GM18907 (cell line): Measurements from ENCODE around the gene LZTR1.
A peak's percentile ranks its signal among the peaks of the same experiment; 100 is the strongest.
"Not testable (repeated sequence)": the region's sequence is repeated elsewhere in the genome, so short reads cannot be mapped to it uniquely, and the experiment has no call there.

Source experiments
- ATAC-seq: cut with Tn5 transposase; IDR thresholded peaks from one replicate; pipeline ENCODE4 v1.9.1; 2021; ENCODE audit warnings: mild to moderate bottlenecking, moderate library complexity; ENCODE audit not compliant: unreplicated experiment

LZTR1 gene

DNA sequence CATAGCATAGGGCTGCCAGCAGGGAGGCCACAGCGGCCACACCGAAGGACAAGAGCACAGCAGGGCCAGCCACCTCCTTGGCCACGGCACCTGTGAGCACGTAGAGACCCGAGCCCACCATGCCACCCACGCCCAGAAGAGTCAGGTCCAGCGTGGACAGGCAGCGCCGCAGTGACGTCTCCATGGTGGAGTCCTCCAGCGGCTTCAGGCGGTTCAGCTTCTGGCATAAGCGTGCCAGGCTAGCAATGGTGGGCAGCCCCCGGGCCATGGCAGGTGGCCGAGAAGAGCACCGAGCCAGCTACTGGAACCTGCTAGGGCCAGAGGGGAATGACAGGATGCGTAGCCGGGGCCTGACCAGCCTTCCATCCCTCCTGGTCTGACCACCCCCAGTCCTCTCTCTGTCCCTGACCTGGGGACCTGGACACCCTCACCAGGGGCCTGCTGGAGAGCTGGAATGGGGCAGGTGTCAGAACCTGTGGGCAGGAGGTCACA is 49.5 kb downstream of the LZTR1 start:
- ATAC-seq = no peak

- ATAC-seq = no peak
Measured at GRCh38 chr22:21032037-21032867, 50.2 kb downstream of the LZTR1 start, which contains the start of gene SLC7A4. Gene SLC7A4, minus strand, starts transcription at chr22:21032561. Its CDS starts 749 bp downstream, at chr22:21031812.

DNA sequence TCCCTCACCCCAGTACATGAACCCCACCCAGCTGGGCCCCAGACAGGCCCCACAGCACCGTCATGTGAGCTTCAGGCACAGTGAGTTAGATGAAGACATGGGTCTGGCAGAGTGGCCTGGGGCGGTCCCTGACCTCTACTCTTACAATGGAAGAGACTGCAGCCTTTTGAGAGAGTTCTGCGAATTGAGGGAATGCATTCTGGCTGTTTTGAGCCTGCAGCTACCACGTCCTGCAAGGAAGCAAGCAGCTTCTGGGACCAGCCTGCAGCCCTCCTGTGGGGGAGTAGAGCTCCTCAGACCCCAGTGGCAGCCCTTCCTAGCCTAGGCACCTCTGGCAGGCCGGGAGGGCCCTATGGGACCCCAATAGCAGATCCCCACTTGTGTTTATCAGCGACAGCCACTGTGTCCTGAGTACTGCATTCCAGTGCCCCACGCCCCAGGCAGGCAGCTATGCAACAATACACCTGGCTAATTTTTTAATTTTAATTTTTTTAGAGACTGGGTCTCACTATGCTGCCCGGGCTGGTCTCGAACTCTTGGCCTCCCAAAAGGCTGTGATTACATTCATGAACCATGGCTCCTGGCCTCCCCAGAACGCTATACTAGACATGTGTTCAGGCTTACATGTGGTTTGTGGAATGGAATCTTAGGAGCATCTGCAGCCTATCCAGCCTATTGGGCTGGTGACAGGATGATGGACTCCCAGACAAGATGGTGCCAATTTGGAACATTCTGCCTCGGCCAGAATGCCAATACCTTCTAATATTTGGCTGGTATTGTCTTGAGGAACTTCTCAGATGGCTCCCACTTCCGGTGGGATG is 51.0 kb downstream of the LZTR1 start:
- no peak for ATAC-seq

GRCh38 chr22:21033895-21034294 is 51.8 kb downstream of the LZTR1 start:
- ATAC-seq = no peak

DNA sequence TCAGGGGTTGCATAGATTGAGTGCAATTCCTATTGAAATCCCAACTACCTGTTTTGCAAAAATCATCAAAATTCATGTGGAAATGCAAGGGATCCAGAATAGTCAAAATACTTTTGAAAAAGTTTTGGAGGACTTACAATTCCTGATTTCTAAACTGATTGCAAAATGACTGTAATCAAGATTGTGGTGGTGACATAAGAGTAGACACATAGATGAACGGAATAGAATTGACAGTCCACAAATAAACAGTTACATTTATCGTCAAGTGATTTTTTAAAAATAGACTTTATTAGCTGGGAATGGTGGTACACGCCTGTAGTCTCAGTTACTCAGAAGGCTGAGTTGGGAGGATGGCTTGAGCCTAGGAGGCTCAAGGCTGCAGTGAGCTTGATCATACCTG is 52.9 kb downstream of the LZTR1 start:
- ATAC-seq = no peak

DNA sequence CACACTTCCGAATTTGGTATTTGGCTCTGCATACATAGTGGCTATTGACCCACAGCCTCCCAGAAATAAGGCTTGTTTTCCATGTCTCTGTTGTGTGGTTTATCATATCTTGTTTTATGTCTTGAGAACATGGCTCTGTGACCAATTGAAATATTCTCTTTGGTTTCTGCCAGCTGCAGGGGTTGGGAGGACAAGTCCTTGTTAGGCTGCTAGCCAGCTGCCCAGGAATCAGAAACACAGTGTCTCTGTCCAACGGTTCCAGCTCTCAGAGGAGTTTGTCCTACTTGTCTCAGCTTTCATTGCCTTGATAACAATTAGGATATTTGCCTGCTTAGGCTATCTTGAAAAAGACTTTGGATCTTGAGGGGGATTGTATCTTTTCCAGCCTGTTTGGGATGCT is 56.3 kb downstream of the LZTR1 start:
- no peak for ATAC-seq

DNA sequence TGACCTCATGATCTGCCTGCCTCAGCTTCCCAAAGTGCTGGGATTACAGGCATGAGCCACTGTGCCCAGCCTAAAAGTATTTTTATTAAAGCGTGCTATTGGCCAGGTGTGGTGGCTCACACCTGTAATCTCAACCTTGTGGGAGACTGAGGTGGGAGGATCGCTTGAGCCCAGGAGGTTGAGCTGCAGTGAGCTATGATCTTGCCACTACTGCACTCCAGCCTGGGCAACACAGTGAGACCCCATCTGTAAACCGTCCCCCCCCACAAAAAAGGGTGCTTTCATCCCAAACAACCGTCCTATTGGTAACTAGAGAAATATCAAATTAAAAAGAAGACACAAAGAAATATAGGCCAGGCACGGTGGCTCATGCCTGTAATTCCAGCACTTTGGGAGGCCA is 57.1 kb downstream of the LZTR1 start:
- not testable (repeated sequence) for ATAC-seq

GRCh38 chr22:21041937-21042336 is 59.8 kb downstream of the LZTR1 start:
- no peak for ATAC-seq

GRCh38 chr22:21042978-21043859 is 61.1 kb downstream of the LZTR1 start:
- ATAC-seq = no peak

GRCh38 chr22:21043860-21044535 is 61.9 kb downstream of the LZTR1 start:
- no peak for ATAC-seq

DNA sequence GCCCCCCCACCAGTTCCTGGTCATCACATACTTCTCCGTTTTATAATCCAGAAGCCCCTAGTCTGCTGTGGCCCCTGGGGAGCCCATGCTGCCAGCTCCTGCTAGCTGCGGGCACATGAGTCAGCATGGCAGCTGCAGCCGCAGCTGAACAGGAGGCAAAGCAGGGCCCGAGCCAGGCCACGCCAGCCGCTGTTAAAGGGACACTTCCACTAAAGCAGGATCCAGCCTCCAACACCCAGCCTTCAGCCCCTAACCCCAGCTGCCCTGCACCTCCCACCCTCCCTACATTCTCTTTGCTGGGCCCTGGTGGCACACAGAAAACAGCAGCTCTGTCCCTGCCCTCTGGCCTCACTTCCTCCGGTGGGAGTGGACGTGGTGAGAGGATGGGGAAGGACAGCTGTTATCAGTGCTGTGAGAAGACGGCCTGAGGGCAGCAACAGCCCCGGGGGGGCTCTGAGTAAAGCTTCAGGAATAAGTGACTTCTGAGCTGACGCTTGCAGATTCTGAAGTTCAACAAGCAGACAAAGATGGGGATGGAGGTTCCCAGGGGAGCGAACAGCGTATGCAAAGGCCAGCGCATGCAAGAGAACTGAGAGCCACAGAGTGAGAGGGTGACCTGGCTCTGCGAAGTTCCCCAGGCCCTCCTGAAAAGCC is 63.0 kb downstream of the LZTR1 start:
- peak; percentile 5 for ATAC-seq

GRCh38 chr22:21045585-21046294 is 63.6 kb downstream of the LZTR1 start, which contains the start of gene LRRC74B:
Gene LRRC74B, plus strand, starts transcription at chr22:21045946. Its CDS starts 41 bp downstream, at chr22:21045987.
- peak; percentile 77 for ATAC-seq

- ATAC-seq = no peak
Measured at GRCh38 chr22:21047035-21047661, 65.1 kb downstream of the LZTR1 start.

DNA sequence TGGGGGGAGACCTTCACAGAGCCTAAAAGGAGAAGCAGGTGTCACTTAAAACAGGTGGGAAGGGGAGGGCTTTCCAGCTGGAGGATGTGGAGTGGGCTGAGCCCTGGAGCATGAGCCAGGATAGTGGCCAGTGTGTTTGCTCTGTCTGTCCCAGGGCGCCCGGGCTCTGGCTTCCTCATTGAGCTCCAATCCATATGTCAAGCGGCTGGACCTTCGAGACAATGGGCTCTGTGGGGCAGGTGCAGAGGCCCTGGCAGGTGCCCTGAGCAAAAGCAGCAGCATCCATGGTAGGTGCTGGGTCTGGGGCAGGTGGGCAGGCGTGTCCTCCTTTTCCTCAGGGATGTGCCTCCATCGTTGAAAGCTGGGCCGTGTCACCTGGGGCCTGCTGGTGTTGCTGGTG is 65.6 kb downstream of the LZTR1 start:
- no peak for ATAC-seq

DNA sequence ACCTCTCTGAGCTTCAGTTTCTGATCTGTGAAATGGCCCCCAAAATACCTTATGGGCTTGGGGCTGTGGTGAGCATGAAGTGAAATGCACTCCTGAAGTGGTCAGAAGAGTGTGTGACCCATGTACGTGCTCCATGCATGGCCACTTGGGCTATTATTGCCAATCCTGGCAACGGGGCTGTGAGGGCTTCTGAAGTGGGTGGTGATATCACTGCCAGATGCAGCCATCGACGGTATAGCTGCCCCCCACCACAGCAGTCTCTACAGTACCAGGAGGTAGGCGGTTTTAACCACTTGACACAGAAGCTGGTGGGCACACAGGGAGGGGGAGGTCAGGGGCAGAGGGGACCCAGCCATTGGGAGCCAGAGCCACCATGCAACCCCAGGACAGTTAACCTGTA is 66.4 kb downstream of the LZTR1 start:
- ATAC-seq = not testable (repeated sequence)
